Neuronal stem cell (in vitro differentiated cells): ENCODE data around the gene PTRH2.
"Not testable (repeated sequence)": the region's sequence is repeated elsewhere in the genome, so short reads cannot be mapped to it uniquely, and the experiment has no call there.

Experiments used
- DNase-seq: peaks from one replicate; pipeline ENCODE4 v3.0.0-alpha.2; 2013; ENCODE audit warnings: low spot score
- H2AFZ ChIP-seq: one replicate; pipeline ENCODE4 v1.6.1; 2013; ENCODE audit warnings: mild to moderate bottlenecking, low read length, inconsistent platforms
- H2AK5ac ChIP-seq: 2 replicates; pipeline ENCODE4 v1.6.1; 2013; ENCODE audit warnings: low read depth, mild to moderate bottlenecking, inconsistent platforms, low read length, moderate library complexity, mixed read lengths
- H2BK120ac ChIP-seq: 2 replicates; pipeline ENCODE4 v1.6.1; 2013; ENCODE audit warnings: low read depth, mild to moderate bottlenecking, inconsistent platforms, low read length, moderate library complexity, mixed read lengths
- H2BK12ac ChIP-seq: one replicate; pipeline ENCODE4 v1.6.1; 2013; ENCODE audit warnings: low read length, inconsistent platforms
- H2BK15ac ChIP-seq: 2 replicates; pipeline ENCODE4 v1.6.1; 2013; ENCODE audit warnings: mild to moderate bottlenecking, low read length, inconsistent platforms, mixed read lengths
- H2BK5ac ChIP-seq: one replicate; pipeline ENCODE4 v1.6.1; 2013; ENCODE audit warnings: inconsistent platforms, mild to moderate bottlenecking, low read length, moderate library complexity
- H3K14ac ChIP-seq: one replicate; pipeline ENCODE4 v1.6.1; 2013; ENCODE audit warnings: low read length, inconsistent platforms
- H3K18ac ChIP-seq: 2 replicates; pipeline ENCODE4 v1.6.1; 2013; ENCODE audit warnings: low read length, inconsistent platforms
- H3K23ac ChIP-seq: 2 replicates; pipeline ENCODE4 v1.6.1; 2013; ENCODE audit warnings: low read depth, mild to moderate bottlenecking, mixed read lengths, low read length, inconsistent platforms; ENCODE audit not compliant: poor library complexity
- H3K27ac ChIP-seq: replicated peaks from 3 replicates; pipeline ENCODE4 v1.5.1; 2013; ENCODE audit warnings: low read length, inconsistent platforms
- H3K27me3 ChIP-seq, 3 experiments: 2 replicates each; pipeline ENCODE4 v1.6.1; 2013; ENCODE audit warnings: low read length in 3 of 3, mild to moderate bottlenecking in 2 of 3, inconsistent platforms in 1 of 3, low read depth in 1 of 3, mixed read lengths in 1 of 3, moderate library complexity in 1 of 3; ENCODE audit not compliant: control insufficient read depth in 3 of 3, insufficient read depth in 3 of 3
- H3K36me3 ChIP-seq, 2 donors: replicated peaks in 1 of 2; 2 replicates each; pipeline ENCODE4 v1.6.1; 2013; ENCODE audit warnings: low read length in 2 of 2; ENCODE audit not compliant: control insufficient read depth in 2 of 2, insufficient read depth in 2 of 2
- H3K4ac ChIP-seq: 2 replicates; pipeline ENCODE4 v1.6.1; 2013; ENCODE audit warnings: inconsistent platforms, mild to moderate bottlenecking, low read length, moderate library complexity
- H3K4me1 ChIP-seq, 2 donors: 1 replicate in 1 of 2; 2 replicates in 1 of 2; pipeline ENCODE4 v1.6.1; 2013; ENCODE audit warnings: low read length in 2 of 2, low read depth in 1 of 2; ENCODE audit not compliant: control insufficient read depth in 2 of 2, insufficient read depth in 1 of 2
- H3K4me2 ChIP-seq: one replicate; pipeline ENCODE4 v1.6.1; 2013; ENCODE audit warnings: mild to moderate bottlenecking, low read length, inconsistent platforms; ENCODE audit not compliant: insufficient read depth, poor library complexity, severe bottlenecking
- H3K4me3 ChIP-seq, 2 donors: 2 replicates each; pipeline ENCODE4 v1.5.1; 2013; ENCODE audit warnings: low read length in 2 of 2, mild to moderate bottlenecking in 2 of 2, inconsistent platforms in 1 of 2, moderate library complexity in 1 of 2
- H3K79me1 ChIP-seq: one replicate; pipeline ENCODE4 v1.6.1; 2013; ENCODE audit warnings: low read depth, mild to moderate bottlenecking, inconsistent platforms, low read length, moderate library complexity
- H3K9ac ChIP-seq: one replicate; pipeline ENCODE4 v1.6.1; 2013; ENCODE audit warnings: mild to moderate bottlenecking, low read depth, low read length, inconsistent platforms; ENCODE audit not compliant: poor library complexity
- H3K9me3 ChIP-seq, 2 donors: replicated peaks in 1 of 2; 2 replicates each; pipeline versions ENCODE3 to v1.6.1; 2013; ENCODE audit warnings: low read length in 2 of 2, mild to moderate bottlenecking in 2 of 2, inconsistent platforms in 1 of 2, low read depth in 1 of 2, mixed read lengths in 1 of 2, moderate library complexity in 1 of 2; ENCODE audit not compliant: control insufficient read depth in 2 of 2, insufficient read depth in 1 of 2
- H4K8ac ChIP-seq: one replicate; pipeline ENCODE4 v1.6.1; 2013; ENCODE audit warnings: low read depth, mild to moderate bottlenecking, inconsistent platforms, low read length, moderate library complexity
- H4K91ac ChIP-seq: one replicate; pipeline ENCODE4 v1.6.1; 2013; ENCODE audit warnings: low read length, low read depth, mild to moderate bottlenecking, inconsistent platforms; ENCODE audit not compliant: poor library complexity
- WGBS, 2 donors: extraction: QIAGEN DNeasy Blood & Tissue Kit; methylation state at CpG; one replicate each; pipeline ENCODE4 v1.1.7; 2013; ENCODE audit warnings: missing lambda C conversion rate in 2 of 2, mixed read lengths in 1 of 2; ENCODE audit not compliant: insufficient read length in 2 of 2, insufficient replicate concordance in 1 of 2; ENCODE audit errors: extremely low coverage in 2 of 2; 5-methylcytosine and 5-hydroxymethylcytosine counted together

PTRH2 gene

GRCh38 chr17:59656624-59657023 lies 50.6 kb downstream of the PTRH2 start:
- not testable (repeated sequence) for H3K4me2 ChIP-seq

GRCh38 chr17:59652119-59652518 lies 55.1 kb downstream of the PTRH2 start:
- Histone ChIP-seq H3K27me3 (no peaks in the 10 kb centered on the region), H3K27ac (no peak overlapping the region), H4K8ac (no peak overlapping the region), H3K4ac (no peak overlapping the region), H2BK15ac (no peak overlapping the region), H3K9ac (no peak overlapping the region), H2BK12ac (no peak overlapping the region), H3K4me2 (no peak overlapping the region), H3K79me1 (no peaks in the 10 kb centered on the region), H3K18ac (no peak overlapping the region), H2BK120ac (no peak overlapping the region), H3K4me1 (no peaks in the 10 kb centered on the region), H3K23ac (no peak overlapping the region), H3K4me3 (no peak overlapping the region), H3K9me3 (peaks cover 3 to 21% of the 10 kb centered on the region in 2 donors), H3K14ac (no peak overlapping the region), H4K91ac (no peak overlapping the region), H2BK5ac (no peak overlapping the region), H2AK5ac (no peak overlapping the region), H3K36me3 (peaks cover 19 to 97% of the 10 kb centered on the region in 2 donors), H2AFZ (no peak overlapping the region)
- no peak for DNase-seq
- no CpG with 5 or more reads among the region's 2 CpGs for WGBS, 2 donors

More at GRCh38 chr17:59656624-59657023, 50.6 kb downstream of the PTRH2 start:
- not testable (repeated sequence) for H2BK120ac ChIP-seq, H3K27ac ChIP-seq, H3K4me1 ChIP-seq, H3K23ac ChIP-seq, H2AK5ac ChIP-seq, H2BK5ac ChIP-seq, H4K8ac ChIP-seq, H2AFZ ChIP-seq, H2BK12ac ChIP-seq, H3K14ac ChIP-seq, H2BK15ac ChIP-seq, H4K91ac ChIP-seq, H3K4me3 ChIP-seq, H3K18ac ChIP-seq, H3K79me1 ChIP-seq, H3K27me3 ChIP-seq, DNase-seq, H3K4ac ChIP-seq, H3K9ac ChIP-seq
- H3K9me3 ChIP-seq = peaks cover 2 to 13% of the 10 kb centered on the region in 2 donors
- WGBS, 2 donors = no CpG with 5 or more reads among the region's 7 CpGs
- H3K36me3 ChIP-seq = peaks cover 20 to 97% of the 10 kb centered on the region in 2 donors

- Histone ChIP-seq H3K9me3 (peaks cover 3 to 21% of the 10 kb centered on the region in 2 donors), H2BK120ac (no peak overlapping the region), H3K18ac (no peak overlapping the region), H4K8ac (no peak overlapping the region), H4K91ac (no peak overlapping the region), H2AK5ac (no peak overlapping the region), H3K4ac (no peak overlapping the region), H2BK15ac (no peak overlapping the region), H3K14ac (no peak overlapping the region), H2BK5ac (no peak overlapping the region), H3K4me1 (no peaks in the 10 kb centered on the region), H3K79me1 (no peaks in the 10 kb centered on the region), H3K23ac (no peak overlapping the region), H3K27ac (no peak overlapping the region), H3K9ac (no peak overlapping the region), H3K4me3 (no peak overlapping the region), H3K36me3 (peaks cover 17 to 97% of the 10 kb centered on the region in 2 donors), H3K27me3 (no peaks in the 10 kb centered on the region), H2AFZ (no peak overlapping the region), H3K4me2 (no peak overlapping the region), H2BK12ac (no peak overlapping the region)
- DNase-seq = no peak
Observed at GRCh38 chr17:59651346-59651745, 55.9 kb downstream of the PTRH2 start.

GRCh38 chr17:59650642-59651041 lies 56.6 kb downstream of the PTRH2 start:
- H3K4me2 ChIP-seq = no peak overlapping the region
- no peak overlapping the region for H2BK5ac ChIP-seq
- peaks cover 17 to 97% of the 10 kb centered on the region in 2 donors for H3K36me3 ChIP-seq
- no peak overlapping the region for H2AFZ ChIP-seq
- WGBS, 2 donors = no CpG with 5 or more reads among the region's 1 CpG
- H4K8ac ChIP-seq = no peak overlapping the region
- H3K23ac ChIP-seq = no peak overlapping the region
- no peaks in the 10 kb centered on the region for H3K27me3 ChIP-seq
- peaks cover 3 to 21% of the 10 kb centered on the region in 2 donors for H3K9me3 ChIP-seq
- no peak for DNase-seq
- no peak overlapping the region for H4K91ac ChIP-seq
- no peak overlapping the region for H3K4ac ChIP-seq
- no peak overlapping the region for H3K9ac ChIP-seq
- H3K4me1 ChIP-seq = no peaks in the 10 kb centered on the region
- no peaks in the 10 kb centered on the region for H3K79me1 ChIP-seq
- no peak overlapping the region for H3K4me3 ChIP-seq
- no peak overlapping the region for H2BK12ac ChIP-seq
- H3K18ac ChIP-seq = no peak overlapping the region
- no peak overlapping the region for H2AK5ac ChIP-seq
- H2BK15ac ChIP-seq = no peak overlapping the region
- H3K14ac ChIP-seq = no peak overlapping the region
- H2BK120ac ChIP-seq = no peak overlapping the region
- no peak overlapping the region for H3K27ac ChIP-seq
